ENCODE measurements around the gene ATP2C2. TPM values are rescaled to one million over a fixed set of nuclear protein-coding genes. Genes with fewer than 3 reads are reported as not detected.
"Not testable (repeated sequence)": the region's sequence is repeated elsewhere in the genome, so short reads cannot be mapped to it uniquely, and the experiment has no call there.

The ATP2C2 gene
- total RNA-seq, 2 donors from 2014 or later, result 0.10 to 0.19 TPM

DNA sequence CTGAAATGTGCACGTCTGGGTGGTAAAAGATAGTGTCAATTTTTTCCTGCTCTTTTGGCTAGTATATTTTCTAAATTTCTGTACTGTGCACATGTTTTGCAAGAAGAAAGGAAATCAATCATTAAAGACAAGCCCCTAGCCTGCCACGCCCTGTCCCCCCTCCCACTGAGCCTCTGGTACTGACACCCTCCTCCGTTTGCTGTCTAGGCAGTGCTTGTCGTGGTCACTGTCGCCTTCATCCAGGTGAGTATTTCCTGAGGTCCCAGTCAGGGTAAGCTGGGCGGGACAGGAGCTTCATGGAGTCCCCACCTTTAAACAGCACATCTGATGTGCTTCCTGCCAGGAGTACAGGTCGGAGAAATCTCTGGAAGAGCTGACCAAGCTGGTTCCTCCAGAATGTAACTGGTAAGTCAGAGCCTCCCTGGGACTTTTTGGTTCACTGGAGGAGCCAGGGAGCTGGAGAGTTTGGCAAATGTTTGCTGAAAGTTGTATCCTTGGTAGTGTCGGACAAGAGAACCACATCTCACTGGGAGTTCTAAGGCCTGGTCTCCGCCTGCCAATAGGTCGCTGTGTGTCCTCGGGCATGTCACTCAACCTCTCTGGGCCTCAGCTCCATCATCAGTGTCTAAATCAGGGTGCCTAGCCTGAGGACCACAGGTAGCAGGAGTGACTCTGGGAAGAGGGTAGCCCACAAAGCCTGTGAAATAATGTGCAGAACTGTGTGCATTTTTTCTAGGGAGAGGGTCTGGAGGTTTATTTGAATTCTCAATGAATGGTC lies 42.2 kb downstream of the ATP2C2 start:
- intact Hi-C loops (cut with DNase I), result no loop called here
- DNase-seq (ENCODE audit: low spot score), result peak; percentile 38

DNA sequence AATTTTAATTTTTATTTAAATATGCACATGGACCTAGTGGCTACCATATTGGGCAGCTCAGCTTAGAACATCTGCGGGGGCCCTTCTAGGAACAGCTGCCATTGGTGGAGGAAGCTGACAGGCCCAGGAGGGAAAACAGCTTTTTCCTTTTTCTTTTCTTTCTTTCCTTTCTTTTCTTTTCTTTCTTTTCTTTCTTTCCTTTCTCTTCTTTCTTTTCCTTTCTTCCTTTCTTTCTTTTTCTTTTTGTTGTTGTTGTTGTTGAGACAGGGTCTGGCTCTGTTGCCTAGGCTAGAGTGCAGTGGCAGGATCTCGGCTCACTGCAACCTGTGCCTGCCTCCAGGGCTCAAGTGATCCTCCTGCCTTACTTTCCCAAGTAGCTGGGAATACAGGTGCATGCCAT lies 43.4 kb downstream of the ATP2C2 start:
- intact Hi-C loops (cut with DNase I), result no loop called here
- no peak for DNase-seq (ENCODE audit: low spot score)

DNA sequence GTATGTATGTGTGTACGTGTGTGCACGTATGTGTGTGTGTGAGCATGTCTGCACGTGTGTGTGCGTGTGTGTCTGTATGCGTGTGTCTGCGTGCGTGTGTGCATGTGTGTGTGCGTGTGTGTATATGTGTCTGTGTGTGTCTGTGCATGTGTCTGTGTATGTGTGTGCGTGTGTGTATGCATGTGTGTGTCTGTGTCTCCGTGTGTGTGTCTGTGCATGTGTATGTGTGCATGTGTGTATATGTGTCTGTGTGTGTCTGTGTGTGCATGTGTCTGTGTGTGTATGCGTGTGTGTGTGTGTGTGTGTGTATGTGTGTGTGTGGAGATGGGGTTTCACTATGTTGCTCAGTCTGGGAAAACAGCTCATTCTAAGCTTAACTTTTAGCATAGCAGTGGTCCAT lies 43.9 kb downstream of the ATP2C2 start:
- intact Hi-C loops (cut with DNase I), result no loop called here
- peak; percentile 44 for DNase-seq (ENCODE audit: low spot score)

DNA sequence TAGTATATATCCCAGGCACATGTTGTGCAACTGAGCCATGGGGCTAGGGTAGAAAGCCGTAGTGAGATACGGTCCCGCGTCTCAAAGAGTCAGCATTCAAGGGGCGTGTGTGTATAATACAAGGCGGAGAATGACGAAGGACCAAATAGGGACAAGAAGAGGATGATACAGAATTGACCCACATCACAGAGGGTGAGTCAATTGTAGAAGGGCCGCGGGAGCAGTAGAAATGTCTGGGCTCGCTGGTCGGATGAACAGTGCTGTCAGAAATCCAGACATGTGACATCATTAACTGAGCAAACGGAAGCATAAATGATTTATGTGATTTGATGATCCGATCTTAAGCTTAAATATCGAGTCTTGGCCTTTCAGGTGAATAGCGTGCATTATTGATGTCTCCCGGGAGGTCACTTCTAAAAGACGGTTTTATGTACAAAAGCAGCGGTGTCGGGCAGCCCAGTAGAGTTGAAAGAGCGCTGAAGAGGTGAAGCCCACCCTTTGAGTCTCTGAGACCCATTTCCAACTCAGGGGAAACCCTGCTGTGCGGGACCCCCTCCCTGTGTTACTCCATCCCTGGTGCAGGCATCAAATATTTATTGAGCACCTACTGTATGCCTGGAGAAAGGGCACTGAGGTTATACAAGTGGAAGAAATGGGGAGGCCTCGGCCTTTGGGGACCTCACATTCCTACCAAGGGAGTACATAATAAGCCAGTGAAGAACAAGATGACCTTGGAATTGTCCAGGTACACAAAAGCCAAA lies 45.1 kb downstream of the ATP2C2 start:
- intact Hi-C loops (cut with DNase I), result no loop called here
- DNase-seq (ENCODE audit: low spot score), result peak; percentile 16

DNA sequence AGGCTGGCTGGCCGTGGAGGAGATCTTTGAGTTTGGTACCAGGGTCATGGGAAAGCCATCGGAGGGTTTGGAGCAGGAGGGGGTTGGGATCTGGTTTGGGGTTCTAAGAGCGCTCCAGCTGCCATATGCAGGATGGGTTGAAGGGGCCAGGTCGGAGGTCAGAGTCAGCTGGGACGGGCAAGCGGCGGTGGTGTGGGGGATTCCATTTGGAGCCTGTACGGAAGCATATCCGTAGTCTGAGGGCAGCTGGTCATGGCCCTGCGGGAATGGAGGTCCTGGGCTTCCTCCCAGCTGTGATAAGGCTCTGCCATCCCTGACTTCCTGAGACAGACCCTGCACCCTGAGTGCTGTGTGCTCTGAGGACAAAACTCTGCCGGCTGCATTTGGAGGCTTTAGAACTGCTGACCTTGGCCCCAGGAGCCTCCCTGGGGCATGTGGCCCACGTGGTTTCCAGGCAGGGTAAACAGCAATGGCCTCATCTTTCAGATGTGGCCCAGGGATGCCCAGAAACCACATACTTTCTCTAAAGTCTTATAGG lies 46.5 kb downstream of the ATP2C2 start:
- peak; percentile 44 for DNase-seq (ENCODE audit: low spot score)
- intact Hi-C loops (cut with DNase I), result no loop called here

DNA sequence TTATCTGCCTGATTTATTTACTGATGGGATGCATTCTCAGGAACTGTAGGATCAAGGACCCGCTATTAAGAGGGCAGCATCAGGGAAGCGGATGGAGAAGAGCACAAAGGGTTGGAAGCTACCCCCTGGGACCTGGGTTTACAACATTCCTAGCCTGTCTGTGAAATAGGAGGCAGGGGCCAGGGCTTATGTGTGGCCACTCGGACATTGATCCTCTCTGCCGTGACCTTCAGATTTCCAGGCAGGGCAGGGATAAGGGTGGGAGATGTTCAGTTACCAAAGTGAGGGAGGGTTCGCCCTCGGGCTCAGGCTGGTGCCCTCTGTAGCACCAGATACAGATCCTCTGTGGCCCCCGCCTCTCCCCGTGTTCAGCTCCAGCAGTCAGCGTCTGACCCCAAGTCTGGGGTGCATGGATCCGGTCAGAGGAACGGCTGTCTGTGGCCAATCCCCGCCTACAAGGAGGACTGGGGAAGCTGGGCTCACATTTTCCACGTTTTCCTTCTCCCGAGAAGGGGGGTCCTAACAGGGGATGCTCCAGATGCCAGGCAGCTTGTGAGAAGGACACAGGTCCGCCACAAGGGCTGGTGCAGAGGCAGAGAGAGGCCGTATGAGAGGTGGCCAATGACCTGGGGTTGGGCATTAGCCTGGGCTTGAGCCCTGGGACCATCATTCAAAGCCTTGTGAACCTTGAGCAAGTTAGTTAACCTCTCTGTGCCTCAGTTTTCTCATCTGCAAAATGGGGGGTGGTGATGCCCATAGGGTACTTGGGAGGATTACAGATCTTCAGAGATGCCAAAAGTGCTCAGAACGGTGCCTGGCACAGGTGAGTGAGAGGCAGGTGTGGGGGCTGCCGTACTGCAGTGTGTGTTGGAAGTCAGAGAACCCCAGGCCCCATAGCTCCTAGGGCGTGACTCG lies 48.3 kb downstream of the ATP2C2 start:
- intact Hi-C loops (cut with DNase I), result no loop called here
- peak; percentile 56 for DNase-seq (ENCODE audit: low spot score)

DNA sequence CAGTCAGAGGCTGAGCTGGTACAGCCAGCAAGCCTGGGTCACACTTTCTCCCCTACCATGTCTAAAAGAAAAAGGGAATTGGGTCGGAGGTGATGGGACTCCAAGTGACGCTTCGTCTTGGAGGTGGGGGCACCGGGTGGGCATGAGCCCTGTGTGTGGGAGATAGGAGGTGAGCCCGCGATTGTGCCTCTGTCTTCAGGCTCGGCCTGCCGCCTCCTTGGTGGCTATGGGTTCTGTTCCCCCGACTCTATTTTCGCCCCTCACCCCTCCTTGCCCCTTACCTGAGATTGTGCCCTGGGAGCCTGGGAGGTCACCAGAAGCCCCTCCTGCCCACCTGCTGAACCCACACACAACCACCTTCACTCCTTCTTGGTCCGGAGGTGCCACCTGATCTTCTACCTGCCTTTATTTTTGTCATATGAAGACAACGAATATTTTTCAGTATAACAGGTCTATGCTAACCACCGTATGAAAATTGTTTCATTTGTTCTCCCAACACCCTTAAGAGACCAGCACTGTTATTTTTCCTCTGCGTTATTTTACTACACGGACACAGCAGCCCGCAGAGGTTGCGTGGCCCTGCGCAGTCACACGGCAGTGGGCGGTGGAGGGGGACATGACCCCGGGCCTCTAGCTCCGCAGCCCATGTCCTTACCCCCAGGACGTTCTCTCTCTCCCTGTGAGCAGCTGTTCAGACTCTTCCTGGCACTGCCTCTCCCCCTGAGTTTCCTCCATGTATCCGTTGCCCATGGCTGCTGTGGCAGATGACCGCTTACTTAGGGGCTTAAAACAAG lies 49.9 kb downstream of the ATP2C2 start:
- intact Hi-C loops (cut with DNase I), result no loop called here
- peak; percentile 72 for DNase-seq (ENCODE audit: low spot score)

DNA sequence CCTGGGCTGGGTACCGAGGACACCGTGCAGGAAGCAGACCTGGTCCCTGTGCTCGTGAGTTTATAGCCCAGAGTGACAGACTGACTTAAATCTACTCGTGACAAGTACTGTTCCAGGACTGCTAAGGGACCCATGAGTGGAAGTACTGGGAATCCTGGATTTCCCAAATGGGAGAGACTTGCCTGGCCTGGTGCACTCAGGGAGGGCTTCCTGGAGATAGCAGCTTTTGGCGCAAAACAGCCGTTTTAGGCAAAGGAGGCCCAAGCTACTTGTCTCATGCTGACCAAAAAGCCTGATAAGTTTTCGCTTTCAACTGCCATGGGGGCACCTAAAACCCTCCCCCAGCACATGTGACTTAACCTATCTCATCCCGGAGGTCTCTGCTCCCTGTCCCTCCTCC lies 51.4 kb downstream of the ATP2C2 start:
- no peak for DNase-seq (ENCODE audit: low spot score)

DNA sequence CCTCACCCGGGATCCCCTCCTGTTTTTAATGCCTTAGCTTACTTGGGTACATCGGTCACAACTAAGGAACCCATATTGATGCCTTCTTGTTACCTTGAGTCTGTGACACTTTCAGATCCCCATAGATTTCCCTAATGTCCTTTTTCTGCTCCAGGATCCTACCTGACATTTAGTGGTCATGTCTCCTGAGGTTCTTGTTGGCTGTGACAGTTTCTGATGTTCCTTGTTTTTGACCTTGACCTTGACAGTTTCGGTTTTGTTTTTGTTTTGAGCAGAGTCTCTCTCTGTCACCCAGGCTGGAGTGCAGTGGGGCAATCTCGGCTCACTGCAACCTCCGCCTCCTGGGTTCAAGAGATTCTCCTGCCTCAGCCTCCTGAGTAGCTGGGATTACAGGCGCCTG lies 52.2 kb downstream of the ATP2C2 start:
- intact Hi-C loops (cut with DNase I), result not testable (repeated sequence)

More for the DNA sequence above, 51.4 kb downstream of the ATP2C2 start:
- intact Hi-C loops (cut with DNase I), result no loop called here

DNA sequence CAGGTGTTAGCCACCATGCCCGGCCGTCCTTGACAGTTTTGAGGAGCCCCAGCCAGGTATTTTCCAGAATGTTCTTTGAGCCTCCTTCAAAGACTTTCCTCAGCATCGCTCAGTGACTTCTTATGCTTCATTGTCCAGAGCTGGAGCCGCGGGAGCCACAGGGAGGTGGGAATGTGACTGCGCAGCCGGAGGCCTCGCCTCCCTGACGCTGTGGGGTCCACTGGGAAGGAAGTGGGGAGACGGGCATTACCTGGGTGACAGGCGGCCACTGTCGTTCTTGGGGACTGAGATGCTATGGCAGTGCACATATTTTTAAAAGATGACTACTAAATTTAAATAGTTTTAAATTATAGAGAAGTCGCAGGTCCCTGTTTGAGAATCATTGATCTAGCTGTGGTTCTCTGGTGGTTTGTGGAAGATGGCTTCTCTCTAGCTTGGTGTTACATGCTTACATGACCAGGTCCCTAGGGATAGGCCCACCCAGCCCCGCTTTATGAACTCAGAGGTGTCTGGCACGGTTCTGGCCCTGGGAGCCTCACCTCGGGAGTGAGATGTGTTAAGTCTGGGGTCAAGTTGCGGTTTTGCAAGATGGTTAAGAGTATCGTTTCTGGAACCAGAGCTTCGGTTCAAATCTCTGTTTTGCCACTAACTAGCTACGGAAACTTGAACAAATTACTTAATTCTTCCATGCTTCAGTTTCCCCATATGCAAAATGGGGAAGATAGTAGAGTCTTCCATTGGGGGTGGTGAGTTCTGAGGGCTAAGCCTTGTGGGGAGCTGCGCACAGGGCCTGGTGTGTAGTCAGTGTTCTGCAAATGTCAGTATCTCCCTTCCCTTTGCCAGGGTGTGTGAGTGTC lies 53.0 kb downstream of the ATP2C2 start:
- intact Hi-C loops (cut with DNase I), result no loop called here
- peak; percentile 55 for DNase-seq (ENCODE audit: low spot score)

More for the DNA sequence above, 52.2 kb downstream of the ATP2C2 start:
- DNase-seq (ENCODE audit: low spot score), result not testable (repeated sequence)

DNA sequence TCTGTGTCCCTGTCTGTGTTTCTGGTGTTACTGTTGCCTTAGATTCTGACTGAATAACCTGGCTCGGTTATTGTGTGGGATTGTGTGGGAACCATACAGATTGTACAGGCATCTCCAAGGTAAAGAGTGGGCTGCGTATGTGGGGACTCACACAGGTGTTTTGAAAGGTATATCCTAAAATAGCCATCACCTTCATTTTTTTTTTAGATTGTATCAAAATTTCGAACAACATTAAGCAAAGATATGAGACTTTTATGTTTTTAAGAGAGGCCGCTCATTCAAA lies 53.5 kb downstream of the ATP2C2 start:
- DNase-seq (ENCODE audit: low spot score), result no peak
- intact Hi-C loops (cut with DNase I), result no loop called here

DNA sequence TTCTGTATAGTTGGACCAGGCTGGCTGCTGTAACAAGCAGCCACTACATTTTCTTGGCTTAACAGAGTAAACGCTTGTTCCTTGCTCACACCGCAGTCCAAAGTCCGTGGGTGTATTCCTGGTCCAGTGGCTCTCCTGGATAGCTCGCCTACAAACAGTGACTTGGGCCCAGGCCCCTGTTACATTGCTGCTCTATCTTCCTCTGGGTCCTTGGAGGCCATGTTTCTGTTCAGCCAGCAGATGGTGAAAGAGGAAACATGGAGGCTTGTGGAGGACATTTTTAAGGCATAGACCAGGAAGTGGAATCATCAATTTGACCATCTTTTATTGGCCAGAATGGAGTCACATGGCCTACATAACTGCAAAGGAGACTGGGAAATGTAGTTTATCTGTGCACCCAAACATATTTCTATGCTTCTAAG lies 55.1 kb downstream of the ATP2C2 start:
- peak; percentile 30 for DNase-seq (ENCODE audit: low spot score)
- intact Hi-C loops (cut with DNase I), result no loop called here

DNA sequence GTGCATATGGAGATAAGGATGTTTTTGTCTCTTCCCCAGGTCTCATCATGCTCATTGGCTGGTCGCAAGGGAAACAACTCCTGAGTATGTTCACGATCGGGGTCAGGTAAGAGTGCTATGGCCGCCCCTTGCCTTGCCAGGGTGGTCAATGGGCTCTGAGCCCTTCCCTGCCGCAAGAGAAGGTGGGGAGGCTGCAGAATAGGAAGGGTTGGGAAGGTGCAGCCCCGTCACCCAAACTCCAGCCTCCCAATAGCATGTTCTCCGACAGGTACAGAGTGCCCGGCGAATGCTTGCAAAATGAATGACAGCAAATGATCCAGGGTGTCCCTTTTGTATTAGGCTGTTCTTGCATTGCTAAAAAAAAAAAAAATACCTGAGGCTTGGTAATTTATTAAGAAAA lies 57.4 kb downstream of the ATP2C2 start:
- intact Hi-C loops (cut with DNase I), result no loop called here
- no peak for DNase-seq (ENCODE audit: low spot score)

DNA sequence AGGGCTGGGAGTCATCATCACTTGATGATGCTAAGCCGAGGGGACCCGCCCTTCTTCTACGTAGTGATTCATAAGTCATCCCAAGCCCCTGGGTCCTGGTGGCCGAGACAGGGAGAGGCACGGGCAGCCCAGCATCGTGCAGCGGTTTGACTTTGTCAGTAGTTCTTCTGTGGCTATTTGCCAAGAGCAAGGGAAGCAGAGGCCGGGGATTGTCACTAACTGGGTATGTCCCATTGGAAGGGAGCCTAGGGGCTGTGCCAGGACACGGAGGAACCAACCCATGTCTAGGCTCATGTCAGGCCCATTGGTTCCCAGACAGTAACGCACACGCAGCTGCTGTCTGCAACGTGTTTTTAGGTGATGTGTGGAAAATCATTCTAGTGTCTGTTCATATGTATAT lies 58.5 kb downstream of the ATP2C2 start:
- intact Hi-C loops (cut with DNase I), result no loop called here
- no peak for DNase-seq (ENCODE audit: low spot score)

DNA sequence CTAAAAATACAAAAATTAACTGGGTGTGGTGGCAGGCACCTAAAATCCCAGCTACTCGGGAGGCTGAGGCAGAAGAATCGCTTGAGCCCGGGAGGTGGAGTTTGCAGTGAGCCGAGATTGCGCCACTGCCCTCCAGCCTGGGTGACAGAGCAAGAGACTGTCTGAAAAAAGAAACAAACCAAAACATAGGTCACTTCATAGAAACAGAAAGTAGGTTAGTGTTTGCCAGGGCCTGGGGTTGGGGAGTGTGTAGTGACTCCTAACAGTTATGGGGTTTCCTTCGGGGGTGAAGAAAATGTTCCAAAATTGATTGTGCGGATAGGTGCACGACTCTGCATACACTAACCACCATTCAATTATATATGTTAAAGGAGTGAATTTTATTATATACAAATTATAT lies 59.2 kb downstream of the ATP2C2 start:
- intact Hi-C loops (cut with DNase I), result no loop called here
- no peak for DNase-seq (ENCODE audit: low spot score)

DNA sequence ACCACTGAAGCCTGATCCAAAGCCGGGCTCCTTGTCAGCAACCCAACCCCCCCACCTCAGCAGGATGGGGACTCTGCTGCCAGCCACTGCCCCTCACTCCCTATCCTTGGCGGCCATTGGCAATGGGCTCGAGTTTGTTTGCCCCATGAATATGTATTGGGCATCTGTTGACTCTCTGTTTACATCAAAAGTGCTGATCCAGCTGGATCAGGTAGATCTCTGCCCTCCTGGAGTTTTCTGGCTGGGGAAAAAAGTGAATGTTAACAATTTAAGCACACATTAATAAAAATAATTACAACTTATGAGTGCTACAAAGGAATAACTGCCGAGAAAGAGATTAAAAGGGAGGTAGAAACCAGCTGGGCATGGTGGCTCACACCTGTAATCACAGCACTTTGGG lies 62.5 kb downstream of the ATP2C2 start:
- intact Hi-C loops (cut with DNase I), result no loop called here
- DNase-seq (ENCODE audit: low spot score), result no peak

DNA sequence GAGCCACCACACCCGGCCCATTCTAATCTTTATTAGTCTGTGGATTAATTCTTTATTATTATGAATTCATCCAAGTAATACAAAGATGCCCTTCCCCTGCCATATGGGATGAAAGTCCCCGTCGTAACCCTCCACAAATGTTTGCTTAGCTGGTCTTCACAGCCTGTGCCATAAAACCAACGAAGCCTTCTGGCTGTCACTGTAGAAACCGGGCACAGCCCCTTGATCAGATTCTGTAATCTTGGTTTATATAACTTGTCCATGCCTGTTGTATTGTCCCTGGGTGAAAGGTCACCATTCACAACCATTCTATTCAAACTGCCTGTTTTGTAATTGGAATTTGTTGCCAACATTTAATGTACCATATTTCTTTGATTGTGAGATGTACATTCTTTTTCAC lies 66.5 kb downstream of the ATP2C2 start:
- DNase-seq (ENCODE audit: low spot score), result no peak
- intact Hi-C loops (cut with DNase I), result no loop called here

DNA sequence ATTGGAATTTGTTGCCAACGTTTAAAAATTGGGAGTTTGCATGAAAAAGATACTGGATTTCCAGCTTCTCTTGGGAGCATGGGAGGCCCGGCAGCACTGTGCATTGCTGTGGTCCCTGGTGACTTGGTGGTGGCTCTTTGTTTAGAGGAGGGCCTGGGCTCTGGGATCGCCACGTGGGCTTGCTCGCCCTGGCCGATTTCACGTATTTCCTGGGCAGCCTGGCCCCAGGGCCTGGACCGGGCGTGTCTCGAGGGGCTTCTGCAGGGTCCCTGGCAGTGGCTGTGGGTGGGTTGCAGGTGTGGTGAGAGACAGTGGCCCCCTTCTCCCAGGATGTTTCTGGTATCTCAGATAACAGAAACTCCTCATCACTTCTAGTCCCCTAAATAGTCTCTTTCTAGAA lies 67.9 kb downstream of the ATP2C2 start:
- intact Hi-C loops (cut with DNase I), result no loop called here
- no peak for DNase-seq (ENCODE audit: low spot score)

Data from posterior vena cava (tissue), 2 donors.